Stomach (tissue), 9 donors: Measurements from ENCODE around the gene TDRD3. TPM values are rescaled to one million over a fixed set of nuclear protein-coding genes. Genes with fewer than 3 reads are reported as not detected.

Experiments used
- DNase-seq, 2 donors: peaks; one replicate each; pipeline versions ENCODE4 v3.0.0 to v3.0.0-alpha.2; 2013 to 2019
- H3K27ac ChIP-seq, 5 donors: fragments of 200-600 bp in 4 of 5; sonication (generic) in 4 of 5; one replicate each; pipeline ENCODE4 v1.5.1; 2013 to 2019; ENCODE audit warnings: mild to moderate bottlenecking in 1 of 5, moderate library complexity in 1 of 5
- H3K27me3 ChIP-seq, 3 donors: fragments of 200-600 bp; sonication (generic); one replicate each; pipeline ENCODE4 v1.5.1; 2017 to 2019; ENCODE audit warnings: mixed run types in 1 of 3
- H3K36me3 ChIP-seq, 4 donors: fragments of 200-600 bp; sonication (generic); 1 replicate in 3 of 4; 2 replicates in 1 of 4; pipeline ENCODE4 v1.5.1; 2016 to 2019
- H3K4me1 ChIP-seq, 4 donors: fragments of 200-600 bp; sonication (generic); one replicate each; pipeline ENCODE4 v1.5.1; 2016 to 2019
- H3K4me3 ChIP-seq, 4 donors: fragments of 200-600 bp; sonication (generic) in 3 of 4; one replicate each; pipeline ENCODE4 v1.5.1; 2016 to 2019; ENCODE audit warnings: mild to moderate bottlenecking in 1 of 4
- H3K9me3 ChIP-seq, 4 donors: fragments of 200-600 bp; sonication (generic); one replicate each; pipeline ENCODE4 v1.5.1; 2016 to 2019
- EP300 ChIP-seq: sonication (generic); formaldehyde crosslinking; IDR thresholded peaks from one replicate; pipeline ENCODE4 v1.6.1; 2017; ENCODE audit warnings: antibody characterized with exemption
- POLR2A ChIP-seq, 4 donors: fragments of 450-650 bp; IDR thresholded peaks; one replicate each; pipeline ENCODE4 v1.6.1; 2016; ENCODE audit warnings: antibody characterized with exemption in 4 of 4, control low read depth in 2 of 4, mild to moderate bottlenecking in 1 of 4, moderate library complexity in 1 of 4
- POLR2AphosphoS5 ChIP-seq, 3 donors: sonication (generic); formaldehyde crosslinking; IDR thresholded peaks; one replicate each; pipeline ENCODE4 v1.6.1; 2016; ENCODE audit warnings: antibody characterized with exemption in 3 of 3
- WGBS, 5 donors: extraction: QIAGEN DNeasy Blood & Tissue Kit in 3 of 5; methylation state at CpG; one replicate each; pipeline versions ENCODE4 v1.1.5 to v1.1.7; 2013 to 2018; 5-methylcytosine and 5-hydroxymethylcytosine counted together
- intact Hi-C: fragments of 100-400 bp; cut with DNase I; formaldehyde crosslinking; loops from one replicate; pipeline ENCODE4 v1.15.1; 2023; ENCODE audit warnings: low total_unique reads
- polyA plus RNA-seq, 3 donors: library from polyadenylated mRNA; stranded (reverse); fragments of 200-250 nt; gene quantifications; one replicate each; pipeline ENCODE4 v1.2.3, GENCODE V29; 2013
- total RNA-seq, 5 donors: library from RNA; depleted of rRNA; stranded (reverse); fragments of >200 nt; gene quantifications; one replicate each; pipeline versions ENCODE4 v1.1.0 to v1.2.3, GENCODE V29; 2014 to 2016
- TF ChIP-seq, protein P1 (sequence below), 7 experiments: fragments of 450-650 bp in 4 of 7; fragments of 200-600 bp in 3 of 7; sonication (generic) in 3 of 7; IDR thresholded peaks; one replicate each; pipeline ENCODE4 v1.5.1; 2016 to 2019; ENCODE audit warnings: antibody characterized with exemption in 7 of 7, control low read depth in 2 of 7, mild to moderate bottlenecking in 1 of 7
- donor health status: healthy with polysubstance abuse.
- donor health status: Bipolar disorder and iron deficiency.
- donor health status: healthy.

The TDRD3 gene
- total and polyA plus RNA-seq, 8 donors = 9.7 to 67.1 (median 24.2) TPM

DNA sequence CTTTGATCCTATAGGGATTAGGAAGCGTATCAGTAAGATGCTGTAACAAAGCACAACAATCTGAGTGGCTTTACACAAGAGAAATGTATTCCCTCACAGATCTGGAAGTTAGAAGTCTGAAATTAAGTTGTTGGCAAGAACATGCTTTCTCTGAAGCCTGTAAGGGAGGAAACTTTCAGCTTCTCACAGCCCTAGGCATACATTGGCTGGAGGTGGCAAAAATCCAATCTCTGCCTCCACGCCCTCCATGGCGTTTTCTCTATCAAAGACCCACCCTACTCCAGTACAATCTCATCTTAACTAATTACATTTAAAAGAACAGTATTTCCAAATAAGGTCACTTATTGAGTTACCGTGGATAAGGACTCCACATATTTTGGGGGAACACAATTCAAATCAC lies 211.9 kb downstream of the TDRD3 start:
- no peak for DNase-seq
- intact Hi-C loops = no loop called here
- H3K27ac ChIP-seq = no peak overlapping the region
- no peak for TF ChIP-seq POLR2A (IDR thresholded peaks at IDR 0.05)
- TF ChIP-seq, protein P1, sequence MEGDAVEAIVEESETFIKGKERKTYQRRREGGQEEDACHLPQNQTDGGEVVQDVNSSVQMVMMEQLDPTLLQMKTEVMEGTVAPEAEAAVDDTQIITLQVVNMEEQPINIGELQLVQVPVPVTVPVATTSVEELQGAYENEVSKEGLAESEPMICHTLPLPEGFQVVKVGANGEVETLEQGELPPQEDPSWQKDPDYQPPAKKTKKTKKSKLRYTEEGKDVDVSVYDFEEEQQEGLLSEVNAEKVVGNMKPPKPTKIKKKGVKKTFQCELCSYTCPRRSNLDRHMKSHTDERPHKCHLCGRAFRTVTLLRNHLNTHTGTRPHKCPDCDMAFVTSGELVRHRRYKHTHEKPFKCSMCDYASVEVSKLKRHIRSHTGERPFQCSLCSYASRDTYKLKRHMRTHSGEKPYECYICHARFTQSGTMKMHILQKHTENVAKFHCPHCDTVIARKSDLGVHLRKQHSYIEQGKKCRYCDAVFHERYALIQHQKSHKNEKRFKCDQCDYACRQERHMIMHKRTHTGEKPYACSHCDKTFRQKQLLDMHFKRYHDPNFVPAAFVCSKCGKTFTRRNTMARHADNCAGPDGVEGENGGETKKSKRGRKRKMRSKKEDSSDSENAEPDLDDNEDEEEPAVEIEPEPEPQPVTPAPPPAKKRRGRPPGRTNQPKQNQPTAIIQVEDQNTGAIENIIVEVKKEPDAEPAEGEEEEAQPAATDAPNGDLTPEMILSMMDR (IDR thresholded peaks at IDR 0.05) = no peak
- no peak for TF ChIP-seq POLR2AphosphoS5 (IDR thresholded peaks at IDR 0.05)
- TF ChIP-seq EP300 = no peak
- no peak overlapping the region for H3K4me3 ChIP-seq
- no peaks in the 10 kb centered on the region for H3K36me3 ChIP-seq
- no peaks in the 10 kb centered on the region for H3K9me3 ChIP-seq
- no peaks in the 10 kb centered on the region for H3K27me3 ChIP-seq
- no peaks in the 10 kb centered on the region for H3K4me1 ChIP-seq
- WGBS, 5 donors = 46 to 65% (median 58%) methylated on average over 4 of the region's 4 CpGs

DNA sequence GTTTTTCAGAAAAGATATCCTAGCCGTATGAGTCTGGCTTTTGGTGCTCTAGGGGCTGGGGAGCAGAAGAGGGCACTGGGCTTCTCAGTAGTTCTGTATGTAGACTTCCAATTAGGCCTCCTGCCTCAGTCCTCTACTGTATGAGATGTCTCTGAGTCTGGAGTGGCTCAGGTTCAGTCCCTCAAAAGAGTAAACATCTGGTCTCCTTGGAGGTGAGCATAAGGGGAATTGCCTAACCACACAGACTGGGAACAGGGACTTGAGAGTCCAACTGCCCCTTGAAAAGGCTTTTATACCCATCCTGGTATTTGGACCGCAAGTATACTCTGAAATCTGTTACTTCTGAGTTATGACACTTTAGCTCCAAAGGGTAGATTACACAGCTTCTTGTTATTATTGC lies 214.5 kb downstream of the TDRD3 start:
- DNase-seq = no peak
- Histone ChIP-seq H3K4me1 (no peaks in the 10 kb centered on the region), H3K4me3 (no peak overlapping the region), H3K27me3 (no peaks in the 10 kb centered on the region), H3K9me3 (no peaks in the 10 kb centered on the region), H3K27ac (no peak overlapping the region), H3K36me3 (no peaks in the 10 kb centered on the region)
- intact Hi-C loops = no loop called here
- TF ChIP-seq POLR2A (IDR thresholded peaks at IDR 0.05) (no peak), EP300 (no peak)
- WGBS, 5 donors = 75 to 91% (median 83%) methylated on average over 2 of the region's 2 CpGs

DNA sequence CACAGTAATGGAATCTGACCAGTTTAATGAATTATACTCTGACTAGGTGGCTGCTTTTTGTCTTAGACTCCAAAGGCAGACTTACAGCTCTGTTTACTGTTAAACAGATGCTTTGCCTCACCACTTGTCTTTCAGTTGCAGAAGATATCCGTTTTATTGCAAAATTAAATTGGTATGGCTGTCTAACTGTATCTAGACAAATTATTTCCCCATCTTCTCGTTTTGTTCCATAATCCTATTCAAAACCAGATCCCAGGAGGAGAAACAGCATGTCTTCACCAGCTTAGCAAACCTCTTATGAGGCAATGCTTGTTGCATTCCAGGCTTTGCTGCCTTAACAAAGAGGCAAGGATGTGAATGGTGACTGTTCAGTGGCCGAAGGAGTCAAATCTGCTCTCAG lies 215.6 kb downstream of the TDRD3 start:
- intact Hi-C loops = no loop called here
- H3K9me3 ChIP-seq = no peaks in the 10 kb centered on the region
- no peak overlapping the region for H3K27ac ChIP-seq
- no peaks in the 10 kb centered on the region for H3K27me3 ChIP-seq
- H3K36me3 ChIP-seq = no peaks in the 10 kb centered on the region
- no peak overlapping the region for H3K4me3 ChIP-seq
- H3K4me1 ChIP-seq = no peaks in the 10 kb centered on the region
- TF ChIP-seq POLR2AphosphoS5 (IDR thresholded peaks at IDR 0.05) = no peak
- TF ChIP-seq POLR2A (IDR thresholded peaks at IDR 0.05) = no peak
- TF ChIP-seq EP300 = no peak
- TF ChIP-seq, protein P1 (IDR thresholded peaks at IDR 0.05) = no peak
- DNase-seq = peak in 1 of 2 donors; percentile 18
- WGBS, 5 donors = 37 to 69% (median 57%) methylated on average over 3 of the region's 3 CpGs

DNA sequence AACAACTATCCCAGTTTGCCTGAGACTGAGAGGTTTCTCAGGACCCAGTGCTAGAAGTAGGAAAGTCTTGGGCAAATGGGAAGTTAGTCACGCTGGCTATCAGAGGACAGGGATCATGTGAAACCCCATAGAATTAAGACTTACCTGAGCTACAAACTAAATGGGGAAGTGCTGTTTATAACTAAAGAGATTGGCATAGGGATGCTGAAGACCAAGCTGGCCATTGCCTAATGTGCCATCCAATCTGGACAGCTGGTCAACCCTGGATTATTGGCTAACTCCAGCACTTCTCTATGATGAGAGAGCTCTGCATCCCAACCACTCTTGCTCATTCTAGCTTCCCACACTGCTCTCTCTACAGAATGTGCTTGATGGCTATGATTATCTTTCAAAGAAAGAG lies 216.1 kb downstream of the TDRD3 start:
- TF ChIP-seq POLR2AphosphoS5 (IDR thresholded peaks at IDR 0.05) (no peak), POLR2A (IDR thresholded peaks at IDR 0.05) (no peak), EP300 (no peak)
- TF ChIP-seq, protein P1 (IDR thresholded peaks at IDR 0.05) = no peak
- Histone ChIP-seq H3K4me1 (no peaks in the 10 kb centered on the region), H3K27ac (no peak overlapping the region), H3K36me3 (no peaks in the 10 kb centered on the region), H3K9me3 (no peaks in the 10 kb centered on the region), H3K4me3 (no peak overlapping the region), H3K27me3 (no peaks in the 10 kb centered on the region)
- no peak for DNase-seq
- 95 to 100% (median 96%) methylated on average over 1 of the region's 1 CpG for WGBS, 5 donors
- intact Hi-C loops = no loop called here

DNA sequence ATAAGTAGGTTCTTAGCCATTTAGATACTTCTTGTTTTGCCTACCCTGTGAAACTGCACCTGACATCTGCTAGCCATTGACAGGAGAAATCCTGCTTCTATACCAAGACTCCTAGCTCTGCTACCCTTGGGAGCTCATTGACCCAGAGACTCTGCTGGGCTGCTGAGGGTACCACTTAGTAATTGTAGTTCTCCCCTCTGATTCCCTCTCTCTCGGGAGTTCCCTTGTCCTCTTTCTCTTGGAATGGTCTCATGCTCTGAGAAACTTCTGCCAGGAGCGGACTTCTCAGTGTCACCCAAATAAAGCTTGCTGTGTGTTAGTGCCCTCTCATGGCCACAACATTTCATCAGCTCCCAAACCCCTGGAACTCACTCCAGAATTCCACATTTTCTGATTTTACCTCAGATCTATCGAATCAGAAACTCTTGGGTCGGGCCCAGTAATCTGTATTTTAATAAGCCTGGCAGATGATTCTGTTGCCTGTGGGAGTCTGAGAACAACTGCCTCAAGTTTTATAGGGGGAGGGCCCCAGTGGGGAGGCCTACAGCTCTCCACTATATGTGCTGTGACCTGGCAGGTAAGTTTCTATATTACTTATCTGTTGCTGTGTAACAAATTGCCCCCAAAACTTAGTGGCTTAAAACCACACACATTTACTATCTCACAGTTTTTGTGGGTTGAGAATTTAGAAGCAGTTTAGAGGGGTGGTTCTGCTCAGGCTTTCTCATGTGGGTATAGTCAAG lies 221.1 kb downstream of the TDRD3 start:
- intact Hi-C loops = no loop called here

More for the DNA sequence above, 221.1 kb downstream of the TDRD3 start:
- no peak overlapping the region for H3K27ac ChIP-seq
- peak in 1 of 2 donors; percentile 16 for DNase-seq
- no peak for TF ChIP-seq POLR2A (IDR thresholded peaks at IDR 0.05)
- no peak for TF ChIP-seq EP300
- no peak for TF ChIP-seq POLR2AphosphoS5 (IDR thresholded peaks at IDR 0.05)
- TF ChIP-seq, protein P1 (IDR thresholded peaks at IDR 0.05) = no peak
- H3K9me3 ChIP-seq = no peaks in the 10 kb centered on the region
- no peak overlapping the region for H3K4me3 ChIP-seq
- no peaks in the 10 kb centered on the region for H3K4me1 ChIP-seq
- no peaks in the 10 kb centered on the region for H3K27me3 ChIP-seq
- WGBS, 5 donors = 60 to 88% (median 80%) methylated on average over 4 of the region's 4 CpGs
- no peaks in the 10 kb centered on the region for H3K36me3 ChIP-seq
